HepG2 (cell line): ENCODE data around the gene NUDCD2. TPM values are rescaled to one million over a fixed set of nuclear protein-coding genes. Genes with fewer than 3 reads are reported as not detected.

Experiments
- ATAC-seq: fragments of 200-7000 bp; cut with Tn5 transposase; 3 replicates; pipeline ENCODE4 v1.9.1; 2020; ENCODE audit warnings: mild to moderate bottlenecking, moderate library complexity
- BruUV-seq: library from RNA; stranded (reverse); fragments of 400-500 nt; replicated peaks from 2 replicates; lab custom pipeline; 2021; lab: Mats Ljungman, UMichigan
- CTCF ChIA-PET: fragments of 300-600 bp; formaldehyde crosslinking; extraction: SDS; loops from one replicate; lab custom pipeline; 2021; ENCODE audit warnings: low total read pairs, inconsistent platforms, low intra/inter-chr PET ratio; lab: Yijun Ruan, JAX
- POLR2A ChIA-PET: fragments of 350-600 bp; sonication (Branson Sonifier 250); formaldehyde crosslinking; loops from one replicate; lab custom pipeline; 2020; ENCODE audit warnings: antibody characterized with exemption, inconsistent platforms; lab: Yijun Ruan, JAX
- DNase-seq: peaks from one replicate; pipeline ENCODE4 v3.0.0-alpha.2; 2015; ENCODE audit warnings: low spot score
- FAIRE-seq: peaks from 3 replicates; lab custom pipeline; 2011; peaks lifted over from hg19 to GRCh38; lab: Jason Lieb, UNC
- H2AFZ ChIP-seq: one replicate; pipeline ENCODE4 v1.6.1; 2011; ENCODE audit warnings: low read length, inconsistent platforms
- H3K27ac ChIP-seq: fragments of 300-600 bp; 3 replicates; pipeline ENCODE4 v1.8.0; 2011; ENCODE audit warnings: mixed run types, mild to moderate bottlenecking, mixed read lengths, low read length, inconsistent platforms; ENCODE audit not compliant: insufficient read depth; ENCODE audit errors: extremely low read length
- H3K27me3 ChIP-seq, 2 experiments: fragments of 200-600 bp in 1 of 2; 2 replicates in 1 of 2; 3 replicates in 1 of 2; pipeline versions ENCODE4 v1.6.0 to v1.8.0; 2011; ENCODE audit warnings: low read length in 2 of 2, mild to moderate bottlenecking in 2 of 2, moderate library complexity in 2 of 2, inconsistent platforms in 1 of 2; ENCODE audit not compliant: insufficient read depth in 2 of 2, control insufficient read depth in 1 of 2
- H3K36me3 ChIP-seq, 2 experiments: fragments of 200-600 bp in 1 of 2; replicated peaks in 1 of 2; 2 replicates in 1 of 2; 3 replicates in 1 of 2; pipeline versions ENCODE4 v1.5.1 to v1.8.0; 2011; ENCODE audit warnings: low read length in 2 of 2, inconsistent platforms in 1 of 2; ENCODE audit not compliant: insufficient read depth in 2 of 2, control insufficient read depth in 1 of 2
- H3K4me1 ChIP-seq: 2 replicates; pipeline ENCODE4 v1.5.1; 2012; ENCODE audit warnings: low read length, inconsistent platforms; ENCODE audit not compliant: insufficient read depth
- H3K4me2 ChIP-seq: 2 replicates; pipeline ENCODE4 v1.6.0; 2011; ENCODE audit warnings: low read depth, low read length, inconsistent platforms
- H3K4me3 ChIP-seq, 3 experiments: fragments of 200-600 bp in 1 of 3; sonication (generic), shearing (Covaris generic) in 1 of 3; replicated peaks in 1 of 3; 2 replicates each; pipeline ENCODE4 v1.5.1; 2011 to 2016; ENCODE audit warnings: low read length in 3 of 3, inconsistent platforms in 2 of 3, low read depth in 2 of 3, mild to moderate bottlenecking in 2 of 3, control low read depth in 1 of 3, mixed read lengths in 1 of 3; ENCODE audit not compliant: insufficient read depth in 1 of 3
- H3K79me2 ChIP-seq: one replicate; pipeline ENCODE4 v1.6.1; 2011; ENCODE audit warnings: low read length, inconsistent platforms; ENCODE audit not compliant: insufficient read depth
- H3K9ac ChIP-seq: 2 replicates; pipeline ENCODE4 v1.6.0; 2011; ENCODE audit warnings: mild to moderate bottlenecking, low read depth, low read length, inconsistent platforms; ENCODE audit not compliant: insufficient read depth
- H3K9me3 ChIP-seq: 2 replicates; pipeline ENCODE4 v1.5.1; 2012; ENCODE audit warnings: mild to moderate bottlenecking, low read length
- H4K20me1 ChIP-seq: 2 replicates; pipeline ENCODE4 v1.6.0; 2011; ENCODE audit warnings: inconsistent platforms, mild to moderate bottlenecking, low read length, moderate library complexity; ENCODE audit not compliant: insufficient read depth
- ASH2L ChIP-seq: fragments of 300-600, 200-600 bp; sonication (generic); IDR thresholded peaks from 2 replicates; pipeline ENCODE4 v1.7.0; 2017; ENCODE audit warnings: low read depth, mild to moderate bottlenecking, moderate library complexity, mixed read lengths, low read length; ENCODE audit not compliant: insufficient read length
- CEBPB ChIP-seq: IDR thresholded peaks from 2 replicates; pipeline ENCODE4 v1.6.1; 2011; ENCODE audit warnings: low read depth, low read length, improper control_type of control experiment, borderline replicate concordance
- CREB1 ChIP-seq, 2 experiments: fragments of 450-650 bp in 1 of 2; IDR thresholded peaks; 2 replicates each; pipeline ENCODE4 v1.6.1; 2016 to 2017; ENCODE audit warnings: control low read depth in 1 of 2, mild to moderate bottlenecking in 1 of 2, missing compliant biosample characterization in 1 of 2, missing genetic modification characterization in 1 of 2
- FIP1L1 ChIP-seq: fragments of 200-400 bp; formaldehyde crosslinking; IDR thresholded peaks from 2 replicates; pipeline ENCODE4 v1.6.1; 2018; ENCODE audit warnings: low read depth, mild to moderate bottlenecking, low read length, moderate library complexity, borderline replicate concordance; ENCODE audit not compliant: insufficient read depth
- HNF4A ChIP-seq: sonication (generic); formaldehyde crosslinking; IDR thresholded peaks from 2 replicates; pipeline ENCODE4 v1.4.0; 2020; ENCODE audit warnings: missing genetic modification reagents
- KAT8 ChIP-seq: IDR thresholded peaks from 2 replicates; pipeline ENCODE4 v1.6.1; 2016; ENCODE audit warnings: missing genetic modification reagents, missing compliant biosample characterization
- MEIS1 ChIP-seq: sonication (generic); formaldehyde crosslinking; IDR thresholded peaks from 2 replicates; pipeline ENCODE4 v1.9.0; 2021; ENCODE audit warnings: mild to moderate bottlenecking, missing genetic modification reagents, moderate library complexity, borderline replicate concordance
- NCOR1 ChIP-seq: fragments of 200-600 bp; sonication (generic); IDR thresholded peaks from 2 replicates; pipeline ENCODE4 v1.7.0; 2017; ENCODE audit warnings: antibody characterized with exemption, low read length, borderline replicate concordance
- RARA ChIP-seq: IDR thresholded peaks from 2 replicates; pipeline ENCODE4 v1.6.1; 2016; ENCODE audit warnings: missing genetic modification reagents, missing compliant biosample characterization
- SAP130 ChIP-seq: IDR thresholded peaks from 2 replicates; pipeline ENCODE4 v1.6.1; 2016; ENCODE audit warnings: low read depth
- SIX1 ChIP-seq: sonication (generic); formaldehyde crosslinking; IDR thresholded peaks from 2 replicates; pipeline ENCODE4 v1.4.0; 2020; ENCODE audit warnings: missing genetic modification reagents, borderline replicate concordance
- SOX13 ChIP-seq, 3 experiments: fragments of 450-650 bp in 1 of 3; sonication (generic) in 1 of 3; formaldehyde crosslinking in 1 of 3; IDR thresholded peaks in 2 of 3; conservative IDR thresholded peaks in 1 of 3; 2 replicates each; pipeline versions ENCODE4 v1.5.0 to v1.6.1; 2016 to 2020; ENCODE audit warnings: antibody characterized with exemption in 1 of 3, mild to moderate bottlenecking in 1 of 3, missing compliant biosample characterization in 1 of 3, missing genetic modification reagents in 1 of 3, moderate library complexity in 1 of 3
- SOX6 ChIP-seq, 2 experiments: fragments of 450-650 bp in 1 of 2; sonication (generic) in 1 of 2; formaldehyde crosslinking in 1 of 2; IDR thresholded peaks; 2 replicates each; pipeline versions ENCODE4 v1.4.0 to v1.6.1; 2017 to 2020; ENCODE audit warnings: antibody characterized with exemption in 1 of 2, mild to moderate bottlenecking in 1 of 2, missing genetic modification reagents in 1 of 2
- TEAD3 ChIP-seq: optimal IDR thresholded peaks from 2 replicates; pipeline ENCODE3; 2016; ENCODE audit warnings: borderline replicate concordance
- ZNF17 ChIP-seq: sonication (generic); formaldehyde crosslinking; IDR thresholded peaks from 2 replicates; pipeline ENCODE4 v1.5.0; 2020; ENCODE audit warnings: mild to moderate bottlenecking, missing genetic modification reagents
- ZNF264 ChIP-seq: sonication (generic); formaldehyde crosslinking; IDR thresholded peaks from 2 replicates; pipeline ENCODE4 v1.4.0; 2020; ENCODE audit warnings: missing genetic modification reagents
- ZNF34 ChIP-seq: sonication (generic); formaldehyde crosslinking; IDR thresholded peaks from 2 replicates; pipeline ENCODE4 v1.4.0; 2020; ENCODE audit warnings: mild to moderate bottlenecking, missing genetic modification reagents, borderline replicate concordance
- ZNF562 ChIP-seq: sonication (generic); formaldehyde crosslinking; IDR thresholded peaks from 2 replicates; pipeline ENCODE4 v1.8.0; 2022; ENCODE audit warnings: missing genetic modification reagents, borderline replicate concordance
- WGBS: methylation state at CpG from one replicate; pipeline ENCODE4 v1.1.6; 2017; ENCODE audit warnings: low lambda C conversion rate; 5-methylcytosine and 5-hydroxymethylcytosine counted together
- in situ Hi-C: cut with HindIII; loops from 2 replicates; pipeline ENCODE4 v1.10.0; 2017; ENCODE audit warnings: low pct_unique_long_range_greater_than_20kb; ENCODE audit not compliant: extremely low pct_ligation_motif_present
- intact Hi-C: fragments of 100-400 bp; cut with micrococcal nuclease; formaldehyde crosslinking; loops from one replicate; pipeline ENCODE4 v1.10.0; 2022; ENCODE audit not compliant: unreplicated experiment
- polyA plus RNA-seq, 8 experiments: library from polyadenylated mRNA; depleted of rRNA in 3 of 8; stranded (reverse) in 7 of 8; unstranded in 1 of 8; fragments of >200 nt; fragmentation: Illumina TruSeq in 4 of 8; extraction: Trizol in 4 of 8; gene quantifications; 2 replicates each; pipeline versions ENCODE4 v1.2.1 to v1.2.3, GENCODE V29; 2011 to 2016; ENCODE audit warnings: low read depth in 4 of 8, missing spikeins in 1 of 8, mixed read lengths in 1 of 8; ENCODE audit not compliant: insufficient read depth in 1 of 8
- total RNA-seq, 5 experiments: library from RNA; depleted of rRNA; stranded (reverse); fragments of >200 nt; fragmentation: Illumina TruSeq; extraction: Trizol; gene quantifications; 2 replicates each; pipeline ENCODE4 v1.2.3, GENCODE V29; 2016; ENCODE audit warnings: low read depth in 1 of 5
- TF ChIP-seq, protein P1 (sequence below): IDR thresholded peaks from 2 replicates; pipeline ENCODE4 v1.6.1; 2012; ENCODE audit warnings: low read depth, low read length, improper control_type of control experiment
- TF ChIP-seq, protein P2 (sequence below): sonication (generic); formaldehyde crosslinking; IDR thresholded peaks from 2 replicates; pipeline ENCODE4 v1.5.0; 2020; ENCODE audit warnings: missing genetic modification reagents

NUDCD2 gene
- total and polyA plus RNA-seq, 2 of the 13 experiments (the other 11 are each of a cell fraction or from before 2014, with no cell fraction given): 14.8 to 39.2 TPM

DNA sequence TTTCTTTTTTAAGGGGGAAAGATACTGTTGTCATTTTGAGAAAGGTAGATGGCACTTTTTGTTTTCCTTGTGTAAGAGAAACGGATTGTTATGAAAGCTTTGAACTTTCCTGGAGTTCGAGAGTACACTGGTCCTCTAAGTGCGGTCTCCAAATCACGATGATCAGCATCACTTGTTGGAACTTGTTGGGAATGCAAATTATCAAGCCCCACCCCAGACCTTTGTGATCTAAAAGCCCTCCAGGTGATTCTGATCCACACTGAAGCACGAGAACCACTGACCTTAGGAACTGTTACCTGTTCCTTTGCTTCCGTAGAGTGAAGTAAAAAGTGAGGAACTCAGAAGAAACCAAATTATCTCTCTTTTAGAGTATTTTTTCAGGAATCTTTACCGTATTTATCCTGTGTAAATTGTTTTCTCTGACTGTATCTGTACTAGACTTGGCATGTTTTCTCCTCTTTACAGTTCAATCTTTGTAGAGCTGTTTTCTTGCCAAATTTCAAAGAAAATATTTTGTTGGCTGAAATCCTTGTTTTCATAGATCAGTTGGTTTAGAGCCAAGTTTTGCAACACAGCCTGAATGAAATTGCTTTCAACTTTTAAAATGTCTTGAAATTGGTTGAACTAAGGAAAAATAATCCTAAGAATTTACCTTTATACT lies 49.5 kb upstream of the NUDCD2 start:
- ChIA-PET CTCF (no interaction called here), POLR2A (no interaction called here)
- in situ Hi-C loops: no loop called here
- no peak overlapping the region for H2AFZ ChIP-seq
- FAIRE-seq (peak; percentile 72), ATAC-seq (no peak), DNase-seq (peak; percentile 75)
- H4K20me1 ChIP-seq: no peaks in the 10 kb centered on the region
- BruUV-seq: no TSS peak
- peak overlapping the region; percentile 43 for H3K27ac ChIP-seq
- no peaks in the 10 kb centered on the region for H3K9me3 ChIP-seq
- peak overlapping the region; percentile 75 for H3K4me2 ChIP-seq
- intact Hi-C loops: no loop called here
- 3% methylated on average over 7 of the region's 7 CpGs for WGBS
- no peaks in the 10 kb centered on the region; a peak in 1 of 5 replicates for H3K27me3 ChIP-seq
- H3K36me3 ChIP-seq: peaks cover 3 to 20% of the 10 kb centered on the region in 2 experiments; a peak in 3 of 5 replicates
- peak overlapping the region; percentile 27 for H3K9ac ChIP-seq
- H3K4me1 ChIP-seq: peaks cover 34% of the 10 kb centered on the region
- peak overlapping the region in 2 of 3 experiments; percentile 25 to 36; a peak in 2 of 6 replicates for H3K4me3 ChIP-seq
- H3K79me2 ChIP-seq: peaks cover 54% of the 10 kb centered on the region
- TF ChIP-seq NCOR1 (peak; percentile 20; the same call in 1 of the 2 replicates), ASH2L (peak; percentile 71), ZNF17 (CRISPR knock-in tag) (no peak), ZNF264 (CRISPR knock-in tag) (0 out of 2 replicates have a peak, but pooled peaks have one; percentile 26), TEAD3 (CRISPR knock-in tag) (peak; percentile 41), CEBPB (peak; percentile 38; the same call in 1 of the 2 replicates), SIX1 (CRISPR knock-in tag) (no peak), FIP1L1 (no peak), RARA (CRISPR knock-in tag) (peak; percentile 43), SOX13 (IDR thresholded peaks at IDR 0.05) (no peak), SOX13 (CRISPR knock-in tag; conservative IDR thresholded peaks at IDR 0.05 in 1 of 2, IDR thresholded peaks at IDR 0.05 in 1 of 2) (peak in 1 of 2 experiments; percentile 13; a peak in 1 of 4 replicates), SOX6 (IDR thresholded peaks at IDR 0.05) (no peak), SOX6 (CRISPR knock-in tag; IDR thresholded peaks at IDR 0.05) (peak; percentile 35; the same call in 1 of the 2 replicates), KAT8 (no peak), ZNF562 (CRISPR knock-in tag) (no peak), MEIS1 (CRISPR knock-in tag) (no peak), HNF4A (CRISPR knock-in tag) (0 out of 2 replicates have a peak, but pooled peaks have one; percentile 28), ZNF34 (CRISPR knock-in tag) (no peak), SAP130 (CRISPR knock-in tag) (peak; percentile 44), CREB1 (IDR thresholded peaks at IDR 0.05) (no peak), CREB1 (CRISPR knock-in tag; IDR thresholded peaks at IDR 0.05) (peak; percentile 30; the same call in 1 of the 2 replicates)
- TF ChIP-seq, protein P1, sequence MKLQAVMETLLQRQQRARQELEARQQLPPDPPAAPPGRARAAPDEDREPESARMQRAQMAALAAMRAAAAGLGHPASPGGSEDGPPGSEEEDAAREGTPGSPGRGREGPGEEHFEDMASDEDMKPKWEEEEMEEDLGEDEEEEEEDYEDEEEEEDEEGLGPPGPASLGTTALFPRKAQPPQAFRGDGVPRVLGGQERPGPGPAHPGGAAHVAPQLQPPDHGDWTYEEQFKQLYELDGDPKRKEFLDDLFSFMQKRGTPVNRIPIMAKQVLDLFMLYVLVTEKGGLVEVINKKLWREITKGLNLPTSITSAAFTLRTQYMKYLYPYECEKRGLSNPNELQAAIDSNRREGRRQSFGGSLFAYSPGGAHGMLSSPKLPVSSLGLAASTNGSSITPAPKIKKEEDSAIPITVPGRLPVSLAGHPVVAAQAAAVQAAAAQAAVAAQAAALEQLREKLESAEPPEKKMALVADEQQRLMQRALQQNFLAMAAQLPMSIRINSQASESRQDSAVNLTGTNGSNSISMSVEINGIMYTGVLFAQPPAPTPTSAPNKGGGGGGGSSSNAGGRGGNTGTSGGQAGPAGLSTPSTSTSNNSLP: peak; percentile 12; the same call in 1 of the 2 replicates
- TF ChIP-seq, protein P2, sequence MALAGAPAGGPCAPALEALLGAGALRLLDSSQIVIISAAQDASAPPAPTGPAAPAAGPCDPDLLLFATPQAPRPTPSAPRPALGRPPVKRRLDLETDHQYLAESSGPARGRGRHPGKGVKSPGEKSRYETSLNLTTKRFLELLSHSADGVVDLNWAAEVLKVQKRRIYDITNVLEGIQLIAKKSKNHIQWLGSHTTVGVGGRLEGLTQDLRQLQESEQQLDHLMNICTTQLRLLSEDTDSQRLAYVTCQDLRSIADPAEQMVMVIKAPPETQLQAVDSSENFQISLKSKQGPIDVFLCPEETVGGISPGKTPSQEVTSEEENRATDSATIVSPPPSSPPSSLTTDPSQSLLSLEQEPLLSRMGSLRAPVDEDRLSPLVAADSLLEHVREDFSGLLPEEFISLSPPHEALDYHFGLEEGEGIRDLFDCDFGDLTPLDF (CRISPR knock-in tag): no peak
